EH (cell line): ENCODE results near the gene OLFML2A.

Experiments used
- DNase-seq: peaks from one replicate; pipeline ENCODE4 v3.0.0-alpha.2; 2015; ENCODE audit warnings: low read depth

Gene OLFML2A

DNA sequence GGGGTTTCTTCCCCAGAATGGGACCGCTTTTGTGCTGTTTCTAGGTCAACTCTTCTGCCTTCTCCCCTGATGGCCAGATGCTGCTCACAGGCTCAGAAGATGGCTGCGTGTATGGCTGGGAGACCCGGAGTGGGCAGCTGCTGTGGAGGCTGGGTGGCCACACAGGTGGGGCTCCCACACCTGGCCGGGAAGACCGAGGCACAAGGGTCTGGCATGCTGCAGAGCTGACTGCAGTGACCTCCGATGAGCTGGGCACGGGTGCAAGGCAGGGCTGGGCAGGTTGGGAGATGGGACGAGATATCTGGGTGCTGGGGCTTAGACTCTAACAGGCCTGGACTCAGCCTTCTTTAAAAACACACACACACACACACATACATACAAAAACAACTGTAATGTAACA, 77.2 kb downstream of the OLFML2A start:
- no peak for DNase-seq

DNA sequence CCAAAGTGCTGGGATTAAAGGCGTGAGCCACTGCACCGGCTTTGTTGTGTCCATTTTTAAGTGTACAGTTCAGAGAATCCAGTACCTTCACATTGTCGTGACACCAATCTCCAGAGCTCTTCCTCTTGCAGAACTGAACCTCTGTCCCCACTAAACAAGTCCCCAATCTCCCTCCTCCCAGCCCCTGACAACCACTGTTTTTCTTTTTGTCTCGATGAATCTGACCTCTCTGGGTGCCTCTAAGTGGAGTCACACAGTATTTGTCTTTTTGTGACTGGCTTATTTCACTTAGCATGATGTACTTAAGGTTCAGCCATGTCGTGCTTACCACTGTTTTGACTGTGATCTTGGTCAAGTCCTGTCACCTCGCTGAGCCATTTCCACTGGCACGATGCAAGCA, 77.9 kb downstream of the OLFML2A start:
- no peak for DNase-seq

DNA sequence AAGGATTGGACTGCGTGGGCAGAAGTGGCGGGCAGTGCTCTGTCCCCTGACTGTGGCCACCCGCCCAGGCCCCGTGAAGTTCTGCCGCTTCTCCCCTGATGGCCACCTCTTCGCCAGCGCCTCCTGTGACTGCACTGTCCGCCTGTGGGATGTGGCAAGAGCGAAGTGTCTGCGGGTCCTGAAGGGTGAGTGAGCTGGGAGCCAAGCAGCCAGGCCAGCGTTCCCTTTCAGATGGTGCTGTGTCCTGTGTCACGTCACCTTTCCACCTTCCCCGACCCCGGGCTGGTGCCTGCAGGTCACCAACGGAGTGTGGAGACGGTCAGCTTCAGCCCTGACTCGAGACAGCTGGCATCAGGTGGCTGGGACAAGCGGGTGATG, 78.6 kb downstream of the OLFML2A start:
- DNase-seq, result no peak

DNA sequence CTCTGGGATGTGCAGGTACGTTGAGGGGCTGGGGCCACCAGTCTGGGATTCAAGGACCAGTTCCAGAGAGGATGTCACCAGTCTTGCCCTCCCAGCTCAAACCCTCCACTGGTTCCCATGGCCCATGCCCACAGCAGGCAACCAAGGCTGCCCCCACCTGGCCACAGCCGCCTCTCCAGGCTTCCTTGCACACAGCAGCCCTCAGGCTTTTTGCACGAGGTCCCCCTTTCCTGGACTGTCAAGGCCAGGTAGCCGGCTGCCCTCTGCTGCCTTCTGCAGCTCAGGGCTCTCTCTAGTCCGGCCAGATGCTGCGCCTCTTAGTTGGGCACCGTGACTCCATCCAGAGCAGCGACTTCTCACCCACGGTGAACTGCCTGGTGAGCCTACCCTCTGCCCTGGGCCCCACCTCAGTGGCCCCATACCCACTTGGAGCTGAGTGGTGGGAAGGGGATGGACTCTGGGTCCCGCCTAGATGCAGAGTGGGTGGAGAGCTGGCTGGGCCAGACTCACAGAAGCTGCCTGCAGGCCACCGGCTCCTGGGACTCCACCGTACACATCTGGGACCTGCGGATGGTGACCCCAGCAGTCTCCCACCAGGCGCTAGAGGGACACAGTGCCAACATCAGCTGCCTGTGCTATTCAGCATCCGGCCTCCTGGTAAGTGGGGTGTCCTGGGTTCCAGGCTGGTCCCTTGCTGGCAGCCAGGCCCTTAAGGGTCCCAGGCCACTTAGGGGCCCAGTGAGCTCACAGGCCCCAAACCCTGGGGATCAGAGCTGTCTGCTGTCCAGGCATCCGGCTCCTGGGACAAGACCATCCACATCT, 79.2 kb downstream of the OLFML2A start:
- DNase-seq, result peak; percentile 36

DNA sequence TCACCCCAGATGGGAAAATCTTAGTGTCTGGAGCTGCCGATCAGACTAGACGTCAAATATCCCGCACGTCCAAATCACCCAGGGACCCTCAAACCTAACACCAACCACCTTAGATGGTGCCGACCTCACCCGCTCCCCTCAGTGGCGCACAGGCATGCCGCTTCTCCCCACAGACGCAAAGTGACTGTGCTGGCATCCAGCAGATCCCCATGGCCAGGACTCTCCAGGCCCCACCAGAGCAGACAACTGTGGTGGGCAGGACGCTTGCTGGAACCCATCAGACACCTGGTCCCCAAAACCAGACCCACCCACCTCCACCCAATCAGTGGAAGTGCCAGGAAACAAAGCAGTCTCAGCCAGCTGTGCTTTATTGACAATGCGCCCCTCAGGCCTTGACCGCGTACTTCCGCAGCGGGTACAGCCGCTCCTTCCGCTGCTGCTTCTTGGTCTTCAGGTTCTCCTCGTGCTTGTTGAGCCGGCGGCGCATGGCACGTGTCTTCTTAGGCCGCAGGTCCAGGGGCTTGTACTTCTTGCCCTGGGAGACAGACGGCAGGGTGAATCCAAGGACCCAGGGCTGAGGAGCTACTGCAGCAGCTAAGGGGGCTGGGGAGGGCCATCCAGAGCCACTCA, 80.7 kb downstream of the OLFML2A start:
- DNase-seq, result no peak

DNA sequence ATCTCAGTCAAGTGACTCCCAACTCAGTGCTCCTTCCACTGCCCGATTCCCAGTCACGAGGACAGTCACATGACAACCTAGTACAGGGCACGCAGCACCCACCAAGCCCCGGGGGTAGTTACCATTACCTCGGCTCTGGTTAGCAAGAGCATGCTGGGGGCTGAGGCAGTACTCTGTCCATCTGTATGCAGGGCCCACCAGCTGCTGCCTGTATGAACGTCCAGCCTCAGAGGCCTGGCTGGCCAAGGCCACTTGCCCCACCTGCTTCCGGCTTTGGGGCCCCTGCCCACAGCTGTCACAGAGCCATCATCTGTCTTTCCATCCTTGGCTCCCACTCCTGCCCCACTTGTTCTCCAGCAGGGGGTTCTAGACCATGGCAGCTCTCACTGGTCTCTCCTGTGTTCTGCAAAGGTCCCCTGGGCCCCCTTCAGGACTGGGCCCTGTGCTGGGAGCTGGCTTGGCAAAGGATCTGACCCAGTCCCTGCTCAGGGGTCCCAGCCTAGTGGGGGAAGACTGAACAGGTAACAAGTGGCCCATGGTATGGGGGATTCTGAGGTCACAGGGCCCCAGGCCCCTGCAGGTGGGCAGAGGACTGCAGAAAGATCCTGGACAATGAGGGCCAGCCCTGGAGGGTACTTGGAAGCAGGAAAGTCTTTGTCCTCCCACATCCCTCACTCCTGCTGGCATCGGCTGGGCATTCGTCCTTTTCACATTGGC, 81.6 kb downstream of the OLFML2A start:
- no peak for DNase-seq

DNA sequence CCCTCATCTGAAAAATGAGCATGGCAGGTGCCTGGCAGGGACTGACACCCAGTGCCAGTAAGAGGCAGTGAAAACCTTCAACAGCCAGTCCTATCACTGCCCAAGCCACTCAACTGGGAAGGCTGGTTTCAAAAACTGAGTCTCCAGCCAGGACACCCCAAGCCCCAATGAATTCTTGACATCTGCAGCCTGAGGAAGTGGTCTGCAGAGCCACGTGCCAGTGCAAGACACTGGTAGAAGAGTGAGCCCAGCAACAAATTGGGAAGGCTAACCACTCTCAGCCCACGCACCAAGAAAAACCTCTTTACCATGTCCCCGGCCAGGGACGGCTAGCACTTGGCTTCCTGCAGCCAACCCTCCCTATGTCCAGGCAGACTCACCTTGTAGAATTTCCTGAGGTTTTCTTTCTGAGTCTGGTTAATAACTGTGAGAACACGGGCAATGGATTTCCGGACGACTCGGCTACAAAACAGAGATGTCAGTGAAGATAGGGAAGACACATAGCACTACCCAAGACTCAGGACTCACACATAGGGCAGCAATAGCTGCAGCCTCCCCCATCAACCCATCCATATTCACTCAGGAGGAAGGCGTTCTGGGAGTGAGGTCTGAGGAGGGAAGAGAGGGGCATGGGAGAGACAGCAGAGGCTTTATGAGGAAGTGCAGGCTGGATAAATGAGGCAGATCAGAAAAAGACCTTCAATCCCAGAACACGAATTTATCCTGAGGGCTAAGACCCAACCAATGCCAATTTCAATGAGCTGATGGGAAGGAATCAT, 83.1 kb downstream of the OLFML2A start:
- DNase-seq, result no peak

DNA sequence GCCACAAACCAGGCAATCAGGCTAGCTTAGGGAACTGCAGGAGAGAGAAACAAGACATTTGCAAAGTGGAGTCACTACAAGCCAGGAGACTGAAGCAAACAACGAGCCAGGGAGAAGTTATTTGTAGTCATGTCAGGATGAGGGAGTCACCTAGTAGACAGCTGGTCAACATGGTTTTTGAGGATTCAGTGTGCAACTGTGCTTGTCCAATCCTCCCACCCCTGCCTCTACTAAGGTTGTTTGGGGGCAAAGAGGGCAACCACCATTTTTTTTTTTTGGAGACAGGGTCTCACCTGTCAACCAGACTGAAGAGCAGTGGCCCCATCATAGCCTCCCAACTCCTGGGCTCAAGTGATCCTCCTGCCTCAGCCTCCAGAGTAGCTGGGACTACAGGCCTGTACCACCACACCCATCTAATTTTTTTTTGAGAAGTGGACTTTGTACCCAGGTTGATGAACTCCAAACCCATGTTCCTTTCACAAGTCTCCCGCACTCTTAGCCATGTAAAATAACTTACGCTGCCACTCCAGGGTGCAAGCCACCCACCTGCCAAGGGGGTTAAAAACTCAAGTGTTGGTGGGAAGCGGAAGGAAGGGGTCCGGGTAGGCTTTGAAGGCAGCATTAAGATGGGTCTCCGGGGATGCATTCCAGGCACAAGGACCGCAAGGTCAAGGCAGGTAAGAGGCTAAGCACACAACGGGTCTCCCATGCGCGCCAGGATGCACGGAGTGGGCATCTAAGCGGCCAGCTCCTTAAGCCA, 83.8 kb downstream of the OLFML2A start:
- no peak for DNase-seq

DNA sequence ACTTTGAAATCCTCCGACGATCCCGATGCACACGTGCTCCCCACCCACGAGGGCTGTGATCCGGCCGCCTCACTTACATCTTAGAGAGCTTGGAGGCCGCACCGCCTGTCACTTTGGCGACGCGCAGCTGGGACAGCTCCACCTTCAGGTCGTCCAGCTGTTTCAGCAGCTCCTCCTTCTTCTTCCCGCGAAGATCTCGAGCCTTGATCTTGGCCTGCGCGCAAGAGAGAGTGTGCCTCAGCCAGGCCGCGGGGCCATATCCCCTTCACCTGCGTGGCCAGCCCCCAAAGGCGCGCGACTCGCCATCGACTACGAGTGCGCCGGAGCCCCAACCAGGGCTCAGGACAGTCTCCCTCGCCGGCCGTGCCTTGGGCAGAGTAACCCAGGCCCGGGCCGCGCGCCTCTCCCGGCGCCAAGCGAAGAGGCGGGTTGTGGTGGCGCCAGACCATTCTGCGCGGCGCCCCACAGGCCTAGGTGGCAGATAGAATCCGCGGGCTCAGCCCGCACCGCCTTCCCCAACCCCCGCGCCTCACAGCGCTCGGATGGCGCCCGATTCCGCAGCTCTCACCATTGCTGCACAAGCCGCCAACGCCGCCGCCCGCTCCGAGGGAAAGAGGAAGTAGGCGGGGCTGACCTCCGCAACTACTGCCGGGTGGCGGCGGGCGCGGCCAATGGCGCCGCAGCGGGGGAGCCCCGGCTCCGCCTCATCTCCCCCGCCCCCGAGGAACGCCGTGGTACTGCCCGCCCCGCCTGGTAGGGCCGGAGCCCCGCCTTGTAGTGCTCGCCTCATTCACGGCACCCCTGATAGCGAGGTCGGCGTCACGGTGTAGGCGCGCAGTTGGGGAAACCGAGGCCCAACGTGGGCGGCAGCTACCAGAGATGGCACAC, 84.7 kb downstream of the OLFML2A start, which contains the start of the genes ARPC5L and RPL35:
Gene ARPC5L, plus strand, starts transcription at position 789 of the 888 bp plus-strand sequence. CDS start 7,161 bp downstream, outside the sequence.
Gene RPL35, minus strand, starts transcription at position 616 of the 888 bp plus-strand sequence. Its CDS starts 45 bp downstream, at position 571.
- DNase-seq, result peak; percentile 93

DNA sequence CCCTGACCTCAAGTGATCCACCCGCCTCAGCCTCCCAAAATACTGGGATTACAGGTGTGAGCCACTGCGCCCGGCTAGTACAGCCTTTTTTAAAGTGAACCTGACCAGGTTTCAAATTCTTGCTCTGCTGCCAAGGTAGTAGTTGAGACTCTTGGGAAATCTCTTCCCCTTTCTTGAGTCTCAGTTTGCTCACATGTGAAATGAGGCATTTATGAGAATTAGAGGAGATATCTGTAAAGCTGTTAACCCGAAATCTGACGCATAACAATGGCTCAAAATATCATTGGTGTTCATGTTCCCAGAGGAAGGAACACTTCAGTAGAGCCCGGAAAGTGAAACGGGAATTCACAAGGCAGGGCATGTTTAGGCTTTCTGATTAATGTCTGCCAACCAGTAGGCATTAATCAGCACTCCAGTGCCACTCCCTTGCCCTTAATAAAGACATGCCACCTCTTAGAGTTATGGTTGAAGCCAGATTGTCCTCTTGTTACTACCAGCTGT, 86.5 kb downstream of the OLFML2A start:
- no peak for DNase-seq
